ENCODE measurements around the gene DHRS7B.

GRCh38 chr17:21170809-21171208 lies 44.0 kb downstream of the DHRS7B start:
- TF ChIP-seq CTCF (IDR thresholded peaks at IDR 0.05), result no peak
- TF ChIP-seq EP300 (IDR thresholded peaks at IDR 0.05), result no peak
- TF ChIP-seq POLR2AphosphoS5 (IDR thresholded peaks at IDR 0.05), result no peak

Measured in suprapubic skin (tissue), 4 donors.